Stimulated activated CD4-positive, alpha-beta T cell treated with anti-CD3 and anti-CD28 coated beads, Interleukin-12 subunit alpha, Interleukin-12 subunit beta, amount 100 ng/mL, for 48 hours (primary cell): ENCODE results near the gene AMZ1.
"Not testable (repeated sequence)": the region's sequence is repeated elsewhere in the genome, so short reads cannot be mapped to it uniquely, and the experiment has no call there.

ENCODE experiments used
- DNase-seq, 3 donors: peaks; one replicate each; pipeline ENCODE4 v3.0.0-alpha.2; 2020; ENCODE audit warnings: low read depth in 2 of 3, low spot score in 1 of 3

AMZ1 gene

DNA sequence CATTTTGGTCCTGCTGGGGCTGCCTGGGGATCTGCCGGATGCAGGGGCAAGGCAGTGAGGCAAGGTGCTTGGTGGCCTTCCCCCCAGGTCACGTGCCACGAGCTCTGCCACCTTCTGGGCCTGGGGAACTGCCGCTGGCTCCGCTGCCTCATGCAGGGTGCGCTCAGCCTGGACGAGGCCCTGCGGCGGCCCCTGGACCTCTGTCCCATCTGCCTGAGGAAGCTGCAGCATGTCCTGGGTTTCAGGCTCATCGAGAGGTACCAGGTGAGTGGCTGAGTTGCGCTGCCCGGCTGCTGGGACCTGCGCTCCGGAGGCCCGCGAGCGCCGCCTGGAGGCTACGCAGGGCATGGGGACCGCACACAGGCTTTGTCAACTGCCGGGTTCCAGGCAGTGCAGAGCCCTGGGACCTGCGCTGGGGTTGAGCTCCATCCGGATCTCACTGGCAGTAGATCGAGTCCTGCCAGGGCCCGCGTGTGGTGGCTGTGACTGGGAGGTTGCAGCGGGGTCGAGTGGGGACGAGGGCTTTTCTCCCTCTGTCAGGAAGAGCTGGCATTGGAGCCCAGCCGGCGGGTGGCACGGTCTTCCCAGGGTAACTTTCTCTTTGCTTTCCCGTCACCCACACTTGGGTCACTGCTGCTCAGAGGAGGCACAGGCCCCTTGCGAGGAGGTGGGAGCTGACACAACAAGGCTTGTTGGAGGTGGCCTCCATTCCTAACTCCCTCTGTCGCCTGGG, 21.7 kb downstream of the AMZ1 start:
- peak; percentile 64 to 73 (median 65) for DNase-seq

DNA sequence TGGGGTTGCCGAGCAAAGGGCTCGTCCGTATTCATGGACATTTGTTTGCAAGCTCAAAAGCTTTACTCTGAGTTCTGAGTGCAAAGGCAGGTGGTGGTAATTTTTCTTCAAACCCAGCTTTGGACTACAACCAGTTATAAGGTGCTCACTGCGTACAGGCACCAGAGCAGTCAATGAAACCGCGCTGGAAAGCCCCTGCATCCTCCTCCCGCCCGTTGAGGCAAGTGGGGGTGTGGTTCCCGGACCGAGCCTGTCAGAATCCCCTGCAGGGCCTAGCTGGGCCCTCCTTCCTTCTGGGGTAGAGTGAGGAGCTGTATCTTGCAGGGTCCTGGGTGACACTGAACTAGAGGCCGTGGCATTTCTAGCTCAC, 22.3 kb downstream of the AMZ1 start:
- DNase-seq, result peak in 1 of 3 donors; percentile 13

DNA sequence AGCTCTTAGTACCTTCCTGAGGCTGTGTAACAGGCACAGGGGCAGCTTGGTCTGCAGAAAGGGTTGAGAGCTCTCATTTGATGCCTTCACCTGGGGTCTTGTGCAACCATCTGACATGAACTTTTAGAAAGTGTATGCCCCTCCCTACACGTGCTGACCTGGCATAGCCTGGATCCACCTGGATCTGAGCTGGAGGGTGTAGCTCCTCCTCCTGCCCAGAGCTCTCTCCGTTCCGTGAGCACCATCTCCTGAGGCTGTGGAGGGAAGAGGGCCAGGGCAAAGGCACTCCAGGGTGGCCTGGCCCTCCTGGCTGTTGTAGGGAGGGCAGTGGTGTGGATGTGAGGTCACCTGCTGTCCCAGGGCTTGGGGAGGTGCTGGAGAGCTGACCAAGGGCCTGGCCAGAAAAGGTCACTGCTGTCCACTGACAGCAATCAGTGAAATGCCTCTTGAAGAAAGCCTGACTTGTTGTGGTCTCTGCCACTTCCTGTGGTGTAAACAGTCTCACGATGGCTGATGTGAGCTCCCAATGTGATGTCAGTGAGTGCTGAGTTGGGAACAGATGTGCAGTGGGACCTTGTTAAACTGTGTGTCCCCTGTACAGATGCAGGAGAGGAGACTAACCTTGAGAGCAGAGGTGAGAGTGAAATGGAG, 23.0 kb downstream of the AMZ1 start:
- peak in 1 of 3 donors; percentile 15 for DNase-seq

DNA sequence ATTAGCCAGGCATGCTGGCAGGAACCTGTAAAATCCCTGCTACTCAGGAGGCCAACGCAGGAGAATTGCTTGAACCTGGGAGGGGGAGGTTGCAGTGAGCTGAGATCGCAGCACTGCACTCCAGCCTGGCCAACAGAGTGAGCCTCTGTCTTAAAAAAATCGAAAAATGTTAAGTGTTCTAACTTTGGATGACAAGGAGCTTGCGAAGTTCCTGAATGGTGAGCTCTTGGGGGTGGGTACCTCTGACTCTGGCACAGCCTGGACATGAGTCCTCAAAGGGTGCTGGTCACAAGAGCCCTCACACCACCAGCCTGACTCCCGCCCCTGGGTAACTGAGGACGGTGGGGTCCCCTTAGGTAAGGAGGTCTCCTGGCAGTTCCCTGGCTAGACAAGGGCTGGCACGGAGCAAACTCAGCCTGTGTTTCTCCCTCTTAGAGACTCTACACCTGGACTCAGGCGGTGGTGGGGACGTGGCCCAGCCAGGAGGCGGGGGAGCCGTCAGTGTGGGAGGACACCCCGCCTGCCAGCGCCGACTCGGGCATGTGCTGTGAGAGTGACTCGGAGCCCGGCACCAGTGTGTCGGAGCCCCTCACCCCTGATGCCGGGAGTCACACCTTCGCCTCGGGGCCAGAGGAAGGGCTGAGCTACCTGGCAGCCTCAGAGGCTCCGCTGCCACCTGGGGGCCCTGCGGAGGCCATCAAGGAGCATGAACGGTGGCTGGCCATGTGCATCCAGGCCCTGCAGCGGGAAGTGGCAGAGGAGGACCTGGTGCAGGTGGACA, 24.1 kb downstream of the AMZ1 start:
- no peak for DNase-seq

DNA sequence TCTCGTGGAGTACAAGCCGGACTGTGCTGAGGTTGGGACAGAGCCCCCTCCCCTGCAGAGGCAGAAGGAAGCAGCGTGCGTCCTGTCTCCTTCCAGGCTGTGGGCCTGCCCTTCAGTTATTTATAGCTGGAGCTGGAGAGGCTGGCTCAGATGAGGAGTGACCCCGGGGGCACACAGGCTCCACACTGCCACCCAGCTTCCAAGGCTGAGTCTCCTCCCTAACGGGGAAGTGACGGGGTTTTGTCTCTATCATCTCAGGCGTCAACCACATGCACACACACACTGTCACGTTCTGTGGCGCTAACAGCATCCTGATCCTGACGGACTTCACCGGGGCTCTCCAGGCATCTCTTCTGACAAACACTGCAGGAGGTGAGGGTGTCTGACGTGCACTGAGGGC, 25.4 kb downstream of the AMZ1 start:
- no peak for DNase-seq

DNA sequence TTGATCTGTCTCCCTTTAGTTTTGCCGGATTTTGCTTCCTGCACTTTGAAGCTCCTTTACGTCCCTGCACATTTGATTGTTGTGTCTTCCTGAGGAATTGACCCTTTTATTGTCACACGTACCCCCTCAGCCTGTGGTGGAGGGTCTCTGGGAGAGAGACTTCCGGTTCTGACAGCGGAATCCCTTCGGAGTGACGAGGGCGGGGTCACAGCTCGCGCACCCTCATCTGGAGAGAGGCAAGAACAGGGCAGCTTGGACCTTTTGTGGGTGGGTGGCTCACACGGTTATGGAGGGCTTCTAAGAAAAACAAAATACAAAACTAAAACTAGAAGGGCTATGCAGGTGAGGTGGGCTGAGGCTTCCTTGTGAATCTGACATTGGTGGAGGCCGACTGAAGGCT, 26.0 kb downstream of the AMZ1 start:
- no peak for DNase-seq

DNA sequence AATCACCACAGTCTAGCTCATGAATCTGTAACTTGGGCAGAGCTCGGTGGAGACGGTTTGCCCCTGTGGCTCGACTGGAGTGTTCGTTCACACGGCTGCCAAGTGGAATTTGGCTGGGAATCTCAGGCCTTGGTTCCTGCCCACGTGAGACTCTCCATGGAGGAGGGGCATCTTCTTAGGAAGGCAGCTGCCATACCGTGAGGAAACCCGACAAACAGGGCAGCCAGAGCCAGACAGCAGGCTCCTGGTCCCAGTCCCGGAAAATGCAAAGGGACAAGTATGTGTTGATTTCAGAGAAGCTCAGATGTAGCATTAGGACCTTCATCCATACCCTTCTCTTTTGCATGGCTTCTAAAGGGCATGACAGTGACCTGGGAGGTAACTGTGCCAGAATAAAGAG, 26.6 kb downstream of the AMZ1 start:
- no peak for DNase-seq

DNA sequence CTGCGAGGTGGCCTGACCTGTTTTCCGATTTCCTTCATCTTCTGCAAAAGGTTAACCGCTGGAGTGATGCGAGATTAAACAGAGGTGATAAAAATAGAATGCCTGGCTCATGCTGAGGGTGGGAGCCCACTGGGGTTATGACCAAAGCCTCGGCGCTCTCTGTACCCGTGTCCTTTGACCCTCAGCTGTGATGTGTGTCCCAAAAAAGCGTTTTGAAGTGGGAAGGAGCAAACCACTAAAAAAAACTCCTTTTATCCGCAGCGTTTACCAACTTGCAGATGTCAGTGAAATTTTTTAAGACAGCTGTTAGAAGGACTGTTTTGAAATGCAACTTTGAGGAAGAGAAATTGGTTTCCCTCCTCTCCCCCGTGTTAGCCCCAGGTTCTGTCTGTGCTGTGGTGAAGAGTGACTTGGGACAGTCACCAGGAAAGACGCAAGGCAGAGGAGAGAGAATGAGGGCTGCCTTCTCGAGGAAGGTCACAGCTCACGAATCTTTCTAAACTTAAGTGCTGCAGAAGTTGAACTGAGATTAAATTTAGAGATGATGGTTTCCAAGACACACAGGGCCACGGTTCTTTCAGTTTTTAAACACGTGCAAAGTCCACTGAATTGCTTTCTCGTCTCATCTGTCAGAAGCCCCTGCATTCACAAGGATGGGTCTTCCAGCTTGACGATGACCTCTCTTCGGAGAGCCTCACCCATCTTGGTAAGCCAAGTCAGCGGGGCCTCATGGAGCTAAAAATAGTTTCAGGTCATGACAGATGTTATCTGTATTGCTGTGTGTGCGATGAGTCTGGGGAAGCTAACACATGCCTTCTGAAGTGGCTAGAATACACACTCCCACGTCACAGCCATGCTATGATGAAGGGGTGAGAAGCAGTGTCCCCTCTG, 27.6 kb downstream of the AMZ1 start:
- peak in 1 of 3 donors; percentile 22 for DNase-seq

DNA sequence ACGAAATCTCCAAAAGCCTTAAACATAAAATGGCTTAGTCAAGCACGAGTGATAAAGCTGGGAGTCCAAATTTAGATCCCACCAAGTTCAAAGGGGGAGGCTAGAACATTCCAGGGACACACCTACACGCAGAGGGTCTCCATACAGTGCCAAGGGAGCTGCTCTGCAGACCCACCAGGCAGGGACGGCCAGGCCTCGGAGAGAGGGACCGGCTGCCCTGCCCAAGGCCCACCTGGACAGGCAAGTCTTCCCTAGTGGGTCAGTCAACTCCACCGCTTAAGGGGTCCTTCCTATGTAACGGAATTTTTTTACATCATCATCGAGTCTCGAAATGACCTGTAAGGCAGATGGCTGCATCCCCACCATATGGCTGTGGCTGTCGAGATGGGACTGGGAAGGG, 28.5 kb downstream of the AMZ1 start:
- no peak for DNase-seq

DNA sequence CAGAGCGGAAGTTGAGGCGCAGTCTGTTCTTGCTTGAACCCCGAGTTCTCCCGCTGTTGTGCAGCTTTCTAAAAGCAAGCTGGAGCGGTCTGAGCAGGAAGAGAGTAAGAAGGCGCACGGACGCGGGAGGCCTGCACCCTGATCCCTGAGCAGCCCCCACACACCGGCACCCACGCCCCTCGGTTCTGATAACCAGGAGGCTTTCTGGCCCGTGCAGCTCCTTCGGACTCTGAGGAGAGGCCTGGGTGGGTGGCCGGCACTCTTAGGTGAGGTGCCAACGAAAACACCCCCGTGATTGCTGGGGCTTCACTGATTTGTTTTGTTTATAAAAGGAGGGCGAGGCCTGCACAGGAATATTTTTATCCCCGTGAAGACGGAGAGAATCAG, 28.9 kb downstream of the AMZ1 start:
- DNase-seq, result no peak

DNA sequence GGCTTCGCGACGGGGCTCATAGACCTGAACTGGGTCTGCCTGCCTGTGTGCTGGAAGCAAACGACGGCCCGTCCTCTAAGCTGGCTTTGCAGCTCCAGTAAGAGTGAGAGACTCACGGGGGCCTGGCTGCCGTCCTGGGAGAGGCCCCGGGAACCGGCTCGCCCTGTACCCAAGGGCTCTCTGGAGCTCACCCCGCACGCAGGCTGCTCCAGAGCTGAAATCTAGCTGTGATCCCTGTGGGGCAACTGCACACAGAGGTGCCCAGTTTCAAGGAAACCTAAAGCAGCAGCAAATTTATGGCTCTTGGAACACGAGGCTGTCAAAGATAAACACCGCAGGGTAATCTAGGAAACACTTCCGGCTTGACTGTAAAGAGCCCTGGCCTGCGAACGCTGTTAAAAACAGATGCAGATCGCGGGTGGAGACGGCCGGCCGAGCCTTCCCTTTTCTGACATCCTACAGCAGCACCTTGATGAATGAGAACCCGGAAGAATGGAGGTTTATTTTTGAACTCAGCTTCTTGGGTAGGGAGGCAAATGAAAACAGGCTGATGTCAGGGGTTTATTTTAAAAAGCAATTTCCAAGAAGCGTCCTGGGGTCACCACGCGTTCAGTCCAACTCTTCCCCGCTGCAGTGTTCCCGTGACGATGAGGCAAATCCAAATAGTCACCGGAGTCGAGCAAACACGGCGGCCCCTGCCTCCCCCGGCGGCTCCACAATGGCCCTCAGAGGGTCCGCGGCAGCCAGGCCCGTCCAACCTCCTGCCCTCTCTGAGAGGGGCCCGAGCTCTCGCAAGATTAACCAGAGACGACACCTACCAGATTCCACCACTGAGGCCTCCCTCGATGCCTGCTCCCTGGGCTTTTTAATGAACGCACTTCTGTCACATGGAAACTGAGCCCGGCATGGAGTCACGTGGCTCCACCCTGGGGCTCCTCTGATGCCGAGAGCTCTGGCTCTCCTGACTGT, 29.6 kb downstream of the AMZ1 start:
- DNase-seq, result no peak

DNA sequence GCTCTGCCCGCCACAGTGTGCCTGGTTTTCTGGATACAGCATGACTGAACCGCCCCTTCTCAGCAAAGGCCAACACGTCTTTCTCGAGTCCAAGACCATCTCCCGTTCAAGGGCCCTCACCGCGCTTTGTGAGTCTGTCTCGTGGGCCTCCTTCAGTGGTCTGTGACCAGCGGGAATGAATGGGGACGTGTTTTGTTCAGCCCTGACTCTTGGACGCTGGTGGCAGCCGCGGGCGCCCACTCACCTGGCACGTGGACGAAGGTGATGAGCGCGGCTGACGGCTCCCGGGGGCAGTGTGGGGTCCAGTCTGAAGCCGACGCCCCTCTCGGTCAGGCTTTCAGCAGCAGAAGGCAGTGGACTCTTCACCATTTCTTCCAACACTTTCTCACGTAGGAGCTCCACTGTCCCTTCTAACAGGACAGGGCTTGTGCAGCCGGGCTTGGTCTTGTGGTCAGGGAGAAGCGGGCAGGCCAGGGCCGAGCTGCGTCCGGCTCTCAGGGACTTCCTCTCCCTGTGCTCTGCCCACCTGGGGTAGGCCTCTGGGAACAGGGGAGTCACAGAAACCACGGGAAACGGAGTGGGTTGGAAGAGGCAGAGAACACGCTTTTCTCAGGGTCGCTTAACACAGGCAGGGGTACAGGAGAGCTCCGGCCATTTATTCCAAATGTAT, 30.4 kb downstream of the AMZ1 start:
- no peak for DNase-seq

DNA sequence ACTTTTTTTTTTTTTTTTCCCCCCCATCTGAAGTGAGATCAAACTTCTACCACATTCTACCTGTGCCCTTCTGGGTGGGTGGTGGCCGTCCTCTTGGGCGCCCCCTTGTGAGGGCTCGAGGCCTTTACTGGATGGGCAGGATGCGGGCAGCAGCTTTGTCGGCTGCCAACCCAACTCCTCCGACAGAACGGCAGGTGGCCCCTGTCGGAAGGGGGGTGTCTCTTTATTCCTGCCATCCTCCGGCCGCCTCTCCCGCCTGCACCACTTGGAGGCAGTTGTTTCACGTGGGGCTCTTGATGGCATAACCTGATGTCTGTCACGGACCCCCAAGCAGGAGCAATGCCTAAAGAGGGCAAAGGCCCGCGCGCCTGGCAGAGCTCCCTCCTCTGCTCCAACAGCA, 31.0 kb downstream of the AMZ1 start:
- DNase-seq, result peak; percentile 38 to 68 (median 51)

DNA sequence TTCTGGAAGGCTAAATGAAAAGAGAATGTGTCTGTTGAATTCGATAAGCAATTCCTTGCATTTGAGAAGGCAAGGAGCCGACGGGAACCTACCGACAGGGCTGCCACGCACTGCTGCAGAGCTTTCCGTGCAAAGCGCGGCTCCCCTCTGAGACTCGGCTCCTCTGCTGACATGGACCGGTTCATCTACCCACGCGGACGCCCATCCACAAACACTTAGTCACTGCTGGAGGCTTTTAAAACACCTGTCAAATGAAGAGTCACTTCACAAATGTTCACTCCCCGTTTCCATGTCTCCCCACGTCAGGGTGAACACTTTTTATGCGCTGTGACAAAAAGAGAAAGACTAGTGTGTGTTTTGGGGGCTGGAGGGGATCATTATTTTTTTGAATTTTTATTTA, 32.0 kb downstream of the AMZ1 start:
- DNase-seq, result no peak

DNA sequence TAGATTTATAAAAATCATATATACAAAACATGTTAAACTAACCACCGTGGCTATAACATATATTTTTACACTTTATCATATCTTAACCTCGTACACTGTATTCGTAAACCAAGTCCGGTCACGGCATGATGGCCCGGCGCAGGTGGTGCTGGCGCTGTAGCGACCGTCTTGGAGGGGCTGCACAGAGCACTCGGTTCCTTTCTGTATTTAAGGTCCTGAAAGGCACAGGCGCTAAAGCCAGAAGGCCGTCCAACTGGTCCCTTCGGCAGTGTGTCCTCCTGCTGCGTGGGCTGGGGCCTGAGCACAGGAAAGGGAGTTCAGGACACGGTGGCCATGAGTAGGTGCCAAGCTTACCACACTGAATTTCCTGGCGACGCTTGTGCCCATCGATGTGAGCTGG, 33.8 kb downstream of the AMZ1 start:
- DNase-seq, result no peak

DNA sequence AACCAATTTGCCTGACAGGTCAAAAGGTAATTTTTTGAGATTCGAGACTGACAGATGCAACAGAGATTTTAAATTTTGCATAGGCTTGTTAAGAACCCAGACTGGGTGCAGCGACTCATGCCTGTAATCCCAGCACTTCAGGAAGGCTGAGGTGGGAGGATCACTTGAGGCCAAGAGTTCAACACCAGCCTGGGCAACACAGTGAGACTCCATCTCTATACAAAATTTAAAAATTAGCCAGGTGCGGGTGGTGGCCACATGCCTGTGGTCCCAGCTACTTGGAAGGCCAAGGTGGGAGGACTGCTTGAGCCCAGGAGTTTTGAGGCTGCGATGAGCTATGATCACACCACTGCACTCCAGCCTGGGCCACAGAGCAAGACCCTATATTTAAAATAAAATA, 34.6 kb downstream of the AMZ1 start:
- DNase-seq, result no peak

DNA sequence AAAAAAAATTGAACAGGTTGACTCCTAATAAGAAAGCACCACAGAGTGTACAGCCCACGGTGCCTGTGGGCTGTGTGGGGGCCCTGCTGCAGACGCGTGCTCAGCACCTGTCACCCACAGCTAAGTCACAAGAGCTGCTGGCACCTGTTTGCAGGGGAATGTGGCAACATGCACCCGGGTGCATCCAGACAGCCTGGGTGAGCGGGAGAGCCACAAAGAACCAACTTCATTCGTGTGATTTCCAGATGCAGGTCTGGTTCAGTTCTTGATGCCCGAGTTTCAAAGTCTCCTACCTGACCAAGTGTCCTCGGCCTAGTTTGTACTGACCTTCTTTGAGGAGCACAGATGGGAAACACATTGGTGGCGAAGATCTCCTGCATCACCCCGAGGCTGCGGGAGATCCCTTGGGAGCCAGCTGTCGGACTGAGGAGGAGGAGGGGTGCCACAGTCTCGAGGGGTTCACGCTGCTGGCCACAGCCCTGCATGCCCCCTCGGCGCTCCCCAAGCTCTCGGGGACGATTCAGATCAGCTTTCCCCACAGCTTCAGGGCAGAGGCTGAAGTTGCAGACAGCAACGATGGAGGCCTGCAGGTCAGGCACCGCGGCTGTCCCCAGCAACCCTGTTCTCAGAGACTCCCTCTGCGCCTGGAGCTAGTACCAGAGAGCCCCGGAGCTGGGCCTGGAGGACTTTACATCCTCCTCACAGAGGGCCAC, 35.3 kb downstream of the AMZ1 start:
- no peak for DNase-seq

DNA sequence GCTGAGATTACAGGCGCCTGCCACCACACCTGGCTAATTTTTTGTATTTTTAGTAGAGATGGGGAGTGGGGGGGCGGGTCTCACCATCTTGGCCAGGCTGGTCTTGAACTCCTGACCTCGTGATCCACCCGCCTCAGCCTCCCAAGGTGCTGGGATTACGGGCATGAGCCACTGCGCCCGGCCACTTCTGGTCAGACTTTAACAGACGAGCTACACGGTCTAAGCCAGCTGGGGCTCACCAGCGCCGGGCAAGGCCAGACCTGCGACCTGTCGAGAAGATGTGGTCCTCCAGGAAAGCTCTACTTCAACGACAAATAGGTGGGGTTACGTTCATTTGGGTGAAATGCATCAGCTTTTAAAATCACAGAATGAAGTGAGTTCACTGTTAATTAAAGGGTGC, 36.0 kb downstream of the AMZ1 start:
- DNase-seq, result not testable (repeated sequence)
